ENCODE measurements around the gene FNBP1. TPM values are rescaled to one million over a fixed set of nuclear protein-coding genes. Genes with fewer than 3 reads are reported as not detected.

Gene FNBP1
- total RNA-seq, 1 donor from 2014 or later, result 21.9 TPM

DNA sequence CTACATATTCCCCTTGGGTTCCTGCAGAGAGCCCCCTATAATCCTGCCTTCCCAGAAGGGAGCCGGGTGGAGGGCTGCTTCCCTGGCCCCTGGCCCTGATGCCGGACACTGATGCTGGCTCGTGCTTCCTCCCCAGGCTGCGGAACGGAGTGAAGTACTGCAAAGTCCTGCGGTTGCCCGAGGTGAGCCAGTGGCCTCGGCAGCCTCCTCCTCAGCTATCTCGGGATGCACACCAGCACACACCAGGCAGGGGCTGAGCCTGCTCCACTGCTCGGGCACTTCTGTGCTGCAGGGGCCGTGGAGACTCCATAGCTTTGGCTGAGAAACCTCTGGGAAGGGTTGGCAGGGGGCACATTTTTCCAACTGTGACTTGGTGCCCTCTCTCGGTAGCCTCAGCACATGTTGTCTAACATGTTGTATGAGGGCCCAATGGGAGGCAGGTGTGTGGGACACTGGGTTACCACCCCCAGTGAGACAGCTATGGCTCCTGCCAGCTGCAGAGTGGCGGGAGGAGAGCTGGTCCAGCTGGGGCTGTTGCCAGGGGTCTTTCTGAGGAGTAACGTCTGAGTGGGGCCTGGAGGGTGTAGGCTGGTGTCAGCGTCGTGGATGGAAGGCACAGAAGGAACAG is 169.3 kb downstream of the FNBP1 start:
- peaks cover 29 to 39% (median 39%) of the 10 kb centered on the region in 3 donors for H3K36me3 ChIP-seq (ENCODE audit: control insufficient read depth in 3 of 3, insufficient read depth in 3 of 3, low read length in 3 of 3)
- no peaks in the 10 kb centered on the region for H3K27me3 ChIP-seq (ENCODE audit: control insufficient read depth in 3 of 3, insufficient read depth in 3 of 3, low read length in 3 of 3)
- no peak overlapping the region for H3K4me3 ChIP-seq (ENCODE audit: low read length in 3 of 3)
- no peak overlapping the region for H3K9ac ChIP-seq (ENCODE audit: low read depth in 1 of 3, low read length in 3 of 3)
- H3K4me1 ChIP-seq (ENCODE audit: control insufficient read depth in 3 of 3, insufficient read depth in 3 of 3, low read length in 3 of 3), result peaks cover 0 to 3% (median 0%) of the 10 kb centered on the region in 3 donors
- no peak overlapping the region for H3K27ac ChIP-seq (ENCODE audit: low read depth, low read length)
- H3K9me3 ChIP-seq (ENCODE audit: control insufficient read depth in 3 of 3, low read length in 3 of 3), result no peaks in the 10 kb centered on the region

DNA sequence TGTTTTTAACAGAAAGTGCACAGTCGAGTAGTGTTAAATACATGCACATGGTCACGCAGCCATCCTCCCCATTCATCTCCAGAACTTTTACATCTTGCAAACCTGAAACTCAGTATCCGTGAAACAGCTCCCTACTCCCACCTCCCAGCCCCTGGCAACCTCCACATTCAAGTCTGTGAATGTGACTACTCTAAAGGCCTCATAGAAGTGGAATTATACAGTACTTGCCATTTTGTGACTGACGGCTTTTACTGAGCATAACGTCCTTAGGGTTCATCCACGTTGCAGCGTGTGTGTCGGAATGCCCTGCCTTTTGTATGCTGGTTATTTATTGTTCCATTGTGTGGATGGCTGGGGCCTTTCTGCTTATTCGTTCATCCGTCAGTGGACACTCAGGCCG is 171.9 kb downstream of the FNBP1 start:
- Histone ChIP-seq H3K9ac (ENCODE audit: low read depth in 1 of 3, low read length in 3 of 3) (no peak overlapping the region), H3K9me3 (ENCODE audit: control insufficient read depth in 3 of 3, low read length in 3 of 3) (no peaks in the 10 kb centered on the region), H3K4me3 (ENCODE audit: low read length in 3 of 3) (no peak overlapping the region), H3K27ac (ENCODE audit: low read depth, low read length) (no peak overlapping the region), H3K27me3 (ENCODE audit: control insufficient read depth in 3 of 3, insufficient read depth in 3 of 3, low read length in 3 of 3) (no peaks in the 10 kb centered on the region), H3K4me1 (ENCODE audit: control insufficient read depth in 3 of 3, insufficient read depth in 3 of 3, low read length in 3 of 3) (peaks cover 0 to 3% (median 0%) of the 10 kb centered on the region in 3 donors), H3K36me3 (ENCODE audit: control insufficient read depth in 3 of 3, insufficient read depth in 3 of 3, low read length in 3 of 3) (peaks cover 34 to 40% (median 37%) of the 10 kb centered on the region in 3 donors)

DNA sequence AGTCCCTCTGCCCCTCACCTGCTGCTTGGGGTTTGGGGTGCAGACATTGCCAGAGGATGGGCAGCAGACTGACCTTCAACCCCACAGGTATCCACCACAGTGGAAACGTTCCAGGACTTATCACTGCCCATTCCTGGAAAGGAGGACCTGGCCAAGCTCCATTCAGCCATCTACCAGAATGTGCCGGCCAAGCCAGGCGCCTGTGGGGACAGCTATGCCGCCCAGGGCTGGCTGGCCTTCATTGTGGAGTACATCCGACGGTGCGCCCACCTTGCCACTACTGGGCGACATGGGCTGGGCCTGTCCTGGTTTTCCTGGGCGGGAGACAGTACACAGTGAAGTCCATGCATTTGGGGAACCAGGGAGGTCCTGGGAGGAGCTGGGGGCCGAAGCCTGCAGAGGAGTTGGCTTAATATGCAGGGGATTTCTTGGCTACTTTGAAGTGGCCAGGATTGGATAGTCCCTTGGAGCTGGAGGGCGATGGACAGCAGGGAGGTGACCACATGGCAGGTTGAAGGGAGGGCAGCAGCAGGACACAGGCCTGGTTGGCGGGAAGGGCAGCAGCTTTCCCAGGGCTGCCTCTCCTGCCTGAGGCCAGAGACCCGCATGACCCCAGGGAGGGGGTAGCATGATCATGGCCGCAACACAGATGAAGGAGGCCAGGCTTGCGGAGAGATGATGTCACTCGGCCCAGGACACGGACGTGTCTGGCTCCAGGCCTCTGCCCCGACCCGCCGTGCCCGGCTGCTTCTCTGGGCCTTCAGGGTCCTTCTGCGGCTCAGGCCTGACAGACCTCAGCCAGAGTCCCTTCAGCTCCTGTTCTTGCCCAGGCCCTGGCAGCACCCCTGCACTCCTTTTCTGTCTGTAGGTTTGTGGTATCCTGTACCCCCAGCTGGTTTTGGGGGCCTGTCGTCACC is 173.1 kb downstream of the FNBP1 start:
- Histone ChIP-seq H3K9me3 (ENCODE audit: control insufficient read depth in 3 of 3, low read length in 3 of 3) (no peaks in the 10 kb centered on the region), H3K4me1 (ENCODE audit: control insufficient read depth in 3 of 3, insufficient read depth in 3 of 3, low read length in 3 of 3) (peaks cover 0 to 3% (median 0%) of the 10 kb centered on the region in 3 donors), H3K4me3 (ENCODE audit: low read length in 3 of 3) (no peak overlapping the region), H3K36me3 (ENCODE audit: control insufficient read depth in 3 of 3, insufficient read depth in 3 of 3, low read length in 3 of 3) (peaks cover 28 to 36% (median 36%) of the 10 kb centered on the region in 3 donors), H3K27me3 (ENCODE audit: control insufficient read depth in 3 of 3, insufficient read depth in 3 of 3, low read length in 3 of 3) (no peaks in the 10 kb centered on the region), H3K27ac (ENCODE audit: low read depth, low read length) (no peak overlapping the region), H3K9ac (ENCODE audit: low read depth in 1 of 3, low read length in 3 of 3) (no peak overlapping the region)

DNA sequence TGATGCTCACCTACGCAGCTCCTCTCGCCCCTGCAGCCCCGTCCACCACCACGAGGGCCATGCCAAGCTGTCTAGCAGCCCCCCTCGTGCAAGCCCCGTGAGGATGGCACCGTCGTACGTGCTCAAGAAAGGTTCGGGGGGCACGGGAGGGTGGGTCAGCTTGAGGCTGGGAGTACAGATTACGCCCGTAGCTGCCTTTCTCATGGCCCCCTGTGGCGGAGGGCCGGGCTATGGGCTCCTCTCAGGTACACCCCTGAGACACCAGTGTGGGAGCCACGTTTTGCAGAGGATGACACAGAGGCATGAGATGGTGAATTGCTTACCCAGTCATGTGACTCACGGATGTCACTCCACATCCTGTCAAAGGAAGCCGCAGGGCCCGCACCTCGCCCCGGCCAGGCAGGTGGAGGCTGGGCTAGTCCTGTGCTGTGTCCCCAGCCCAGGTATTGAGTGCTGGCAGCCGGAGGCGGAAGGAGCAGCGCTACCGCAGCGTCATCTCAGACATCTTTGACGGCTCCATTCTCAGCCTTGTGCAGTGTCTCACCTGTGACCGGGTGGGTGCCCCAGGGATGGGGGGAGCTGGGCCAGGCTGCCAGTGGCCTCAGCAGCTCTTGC is 174.0 kb downstream of the FNBP1 start:
- Histone ChIP-seq H3K9ac (ENCODE audit: low read depth in 1 of 3, low read length in 3 of 3) (no peak overlapping the region), H3K36me3 (ENCODE audit: control insufficient read depth in 3 of 3, insufficient read depth in 3 of 3, low read length in 3 of 3) (peaks cover 27 to 32% (median 30%) of the 10 kb centered on the region in 3 donors), H3K27me3 (ENCODE audit: control insufficient read depth in 3 of 3, insufficient read depth in 3 of 3, low read length in 3 of 3) (no peaks in the 10 kb centered on the region), H3K4me1 (ENCODE audit: control insufficient read depth in 3 of 3, insufficient read depth in 3 of 3, low read length in 3 of 3) (peaks cover 0 to under 1% (median 0%) of the 10 kb centered on the region in 3 donors), H3K4me3 (ENCODE audit: low read length in 3 of 3) (no peak overlapping the region), H3K9me3 (ENCODE audit: control insufficient read depth in 3 of 3, low read length in 3 of 3) (no peaks in the 10 kb centered on the region), H3K27ac (ENCODE audit: low read depth, low read length) (no peak overlapping the region)

- Histone ChIP-seq H3K9me3 (ENCODE audit: control insufficient read depth in 3 of 3, low read length in 3 of 3) (no peaks in the 10 kb centered on the region), H3K36me3 (ENCODE audit: control insufficient read depth in 3 of 3, insufficient read depth in 3 of 3, low read length in 3 of 3) (peaks cover 24 to 29% (median 26%) of the 10 kb centered on the region in 3 donors)
Observed at GRCh38 chr9:129868023-129868871, 174.7 kb downstream of the FNBP1 start.

DNA sequence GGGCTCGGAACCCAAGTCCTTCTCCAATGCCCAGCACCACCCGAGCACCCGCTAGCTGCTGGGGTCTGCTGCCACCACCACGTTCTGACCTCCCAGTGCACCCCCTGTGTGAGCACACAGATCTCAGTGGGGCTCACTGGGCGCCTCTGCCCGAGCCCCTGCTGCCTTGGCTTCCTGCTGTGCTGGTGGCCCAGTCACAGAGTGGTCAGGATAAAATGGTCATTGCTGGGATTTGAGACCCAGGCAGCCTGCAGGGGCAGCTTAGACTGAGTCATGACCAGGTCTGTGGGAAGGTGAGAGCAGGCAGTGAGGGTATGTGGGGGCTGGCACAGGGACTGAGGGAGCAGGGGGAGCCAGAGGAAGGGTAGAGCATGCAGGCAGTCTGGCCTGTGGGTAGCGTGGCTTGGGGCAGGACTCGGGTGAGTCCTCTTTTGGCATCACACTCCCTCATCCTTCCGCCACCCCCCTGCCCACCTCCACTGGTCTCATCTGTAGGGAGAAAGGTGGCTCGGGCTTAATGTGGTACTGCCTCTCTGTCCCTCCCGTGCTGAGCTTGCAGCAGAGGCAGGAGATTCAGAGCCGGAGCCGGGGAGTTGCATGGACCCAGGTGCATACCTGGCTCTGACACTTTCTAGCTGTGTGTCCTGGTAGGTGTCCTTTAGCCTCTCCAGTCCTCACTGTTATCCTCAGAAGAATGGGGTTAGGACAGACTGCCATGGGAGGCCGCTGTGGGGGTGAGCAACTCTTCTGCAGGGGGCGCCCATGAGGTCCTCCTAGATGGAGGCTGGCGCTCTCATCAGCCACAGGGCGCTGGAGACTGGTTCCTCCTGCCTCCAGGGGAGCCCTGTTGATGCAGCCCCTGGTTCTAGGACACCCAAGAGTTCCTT is 175.6 kb downstream of the FNBP1 start:
- H3K27ac ChIP-seq (ENCODE audit: low read depth, low read length), result no peak overlapping the region
- H3K9me3 ChIP-seq (ENCODE audit: control insufficient read depth in 3 of 3, low read length in 3 of 3), result no peaks in the 10 kb centered on the region
- H3K9ac ChIP-seq (ENCODE audit: low read depth in 1 of 3, low read length in 3 of 3), result no peak overlapping the region
- no peaks in the 10 kb centered on the region for H3K27me3 ChIP-seq (ENCODE audit: control insufficient read depth in 3 of 3, insufficient read depth in 3 of 3, low read length in 3 of 3)
- H3K4me1 ChIP-seq (ENCODE audit: control insufficient read depth in 3 of 3, insufficient read depth in 3 of 3, low read length in 3 of 3), result no peaks in the 10 kb centered on the region
- H3K4me3 ChIP-seq (ENCODE audit: low read length in 3 of 3), result no peak overlapping the region
- H3K36me3 ChIP-seq (ENCODE audit: control insufficient read depth in 3 of 3, insufficient read depth in 3 of 3, low read length in 3 of 3), result peaks cover 24 to 34% (median 29%) of the 10 kb centered on the region in 3 donors

More at GRCh38 chr9:129868023-129868871, 174.7 kb downstream of the FNBP1 start:
- Histone ChIP-seq H3K4me1 (ENCODE audit: control insufficient read depth in 3 of 3, insufficient read depth in 3 of 3, low read length in 3 of 3) (no peaks in the 10 kb centered on the region), H3K27me3 (ENCODE audit: control insufficient read depth in 3 of 3, insufficient read depth in 3 of 3, low read length in 3 of 3) (no peaks in the 10 kb centered on the region), H3K9ac (ENCODE audit: low read depth in 1 of 3, low read length in 3 of 3) (no peak overlapping the region), H3K27ac (ENCODE audit: low read depth, low read length) (no peak overlapping the region), H3K4me3 (ENCODE audit: low read length in 3 of 3) (no peak overlapping the region)

DNA sequence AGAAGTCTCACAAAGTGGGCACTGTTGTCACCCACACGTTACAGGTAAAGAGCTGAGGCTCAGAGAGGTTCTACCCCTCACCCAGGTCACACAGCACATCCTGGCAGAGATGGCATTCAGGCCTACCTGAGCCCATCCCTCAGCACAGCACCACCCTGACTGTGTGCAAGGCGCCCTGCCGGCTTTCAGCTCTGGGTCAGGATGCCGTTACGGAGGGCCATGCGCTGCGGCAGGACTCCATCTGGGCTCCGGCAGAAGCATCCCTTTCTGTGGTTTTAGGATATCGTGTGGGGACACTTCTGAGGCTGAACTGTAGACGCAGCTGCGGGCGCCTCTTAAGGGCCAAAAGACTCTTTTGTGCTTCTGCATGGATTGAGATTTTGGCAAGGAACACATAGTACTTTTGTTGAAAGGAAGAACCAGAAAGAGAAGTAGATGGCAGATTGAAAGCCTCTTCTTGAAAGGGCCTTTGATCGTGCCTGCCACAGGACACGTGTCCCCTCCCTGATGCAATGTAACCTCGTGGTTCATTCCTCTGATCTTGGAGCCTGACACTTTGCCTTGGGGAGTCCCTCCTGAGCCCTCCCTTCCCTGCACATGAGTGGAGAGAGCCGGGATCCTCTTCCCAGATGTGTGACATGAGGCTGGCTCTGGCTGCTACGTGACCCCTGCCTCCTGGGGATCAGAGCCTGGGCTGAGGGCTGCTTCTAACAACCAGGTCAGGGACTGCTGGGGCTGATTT is 176.4 kb downstream of the FNBP1 start:
- no peaks in the 10 kb centered on the region for H3K4me1 ChIP-seq (ENCODE audit: control insufficient read depth in 3 of 3, insufficient read depth in 3 of 3, low read length in 3 of 3)
- no peaks in the 10 kb centered on the region for H3K27me3 ChIP-seq (ENCODE audit: control insufficient read depth in 3 of 3, insufficient read depth in 3 of 3, low read length in 3 of 3)
- H3K4me3 ChIP-seq (ENCODE audit: low read length in 3 of 3), result no peak overlapping the region
- H3K36me3 ChIP-seq (ENCODE audit: control insufficient read depth in 3 of 3, insufficient read depth in 3 of 3, low read length in 3 of 3), result peaks cover 29 to 38% (median 35%) of the 10 kb centered on the region in 3 donors
- no peak overlapping the region for H3K27ac ChIP-seq (ENCODE audit: low read depth, low read length)
- H3K9ac ChIP-seq (ENCODE audit: low read depth in 1 of 3, low read length in 3 of 3), result no peak overlapping the region
- H3K9me3 ChIP-seq (ENCODE audit: control insufficient read depth in 3 of 3, low read length in 3 of 3), result no peaks in the 10 kb centered on the region

GRCh38 chr9:129865668-129866320 is 177.2 kb downstream of the FNBP1 start:
- Histone ChIP-seq H3K9ac (ENCODE audit: low read depth in 1 of 3, low read length in 3 of 3) (no peak overlapping the region), H3K27ac (ENCODE audit: low read depth, low read length) (no peak overlapping the region), H3K4me1 (ENCODE audit: control insufficient read depth in 3 of 3, insufficient read depth in 3 of 3, low read length in 3 of 3) (no peaks in the 10 kb centered on the region), H3K36me3 (ENCODE audit: control insufficient read depth in 3 of 3, insufficient read depth in 3 of 3, low read length in 3 of 3) (peaks cover 37 to 46% (median 43%) of the 10 kb centered on the region in 3 donors), H3K9me3 (ENCODE audit: control insufficient read depth in 3 of 3, low read length in 3 of 3) (no peaks in the 10 kb centered on the region), H3K4me3 (ENCODE audit: low read length in 3 of 3) (no peak overlapping the region), H3K27me3 (ENCODE audit: control insufficient read depth in 3 of 3, insufficient read depth in 3 of 3, low read length in 3 of 3) (no peaks in the 10 kb centered on the region)
